Activated gamma-delta T cell treated with anti-CD3 and anti-CD28 coated beads, Interleukin-2, amount 50 U/mL, for 16 hours (primary cell): ENCODE data around the gene TOX4.
"Not testable (repeated sequence)": the region's sequence is repeated elsewhere in the genome, so short reads cannot be mapped to it uniquely, and the experiment has no call there.

Experiments
- DNase-seq: peaks from one replicate; pipeline ENCODE4 v3.0.0-alpha.2; 2020; ENCODE audit warnings: low read depth

TOX4 gene

DNA sequence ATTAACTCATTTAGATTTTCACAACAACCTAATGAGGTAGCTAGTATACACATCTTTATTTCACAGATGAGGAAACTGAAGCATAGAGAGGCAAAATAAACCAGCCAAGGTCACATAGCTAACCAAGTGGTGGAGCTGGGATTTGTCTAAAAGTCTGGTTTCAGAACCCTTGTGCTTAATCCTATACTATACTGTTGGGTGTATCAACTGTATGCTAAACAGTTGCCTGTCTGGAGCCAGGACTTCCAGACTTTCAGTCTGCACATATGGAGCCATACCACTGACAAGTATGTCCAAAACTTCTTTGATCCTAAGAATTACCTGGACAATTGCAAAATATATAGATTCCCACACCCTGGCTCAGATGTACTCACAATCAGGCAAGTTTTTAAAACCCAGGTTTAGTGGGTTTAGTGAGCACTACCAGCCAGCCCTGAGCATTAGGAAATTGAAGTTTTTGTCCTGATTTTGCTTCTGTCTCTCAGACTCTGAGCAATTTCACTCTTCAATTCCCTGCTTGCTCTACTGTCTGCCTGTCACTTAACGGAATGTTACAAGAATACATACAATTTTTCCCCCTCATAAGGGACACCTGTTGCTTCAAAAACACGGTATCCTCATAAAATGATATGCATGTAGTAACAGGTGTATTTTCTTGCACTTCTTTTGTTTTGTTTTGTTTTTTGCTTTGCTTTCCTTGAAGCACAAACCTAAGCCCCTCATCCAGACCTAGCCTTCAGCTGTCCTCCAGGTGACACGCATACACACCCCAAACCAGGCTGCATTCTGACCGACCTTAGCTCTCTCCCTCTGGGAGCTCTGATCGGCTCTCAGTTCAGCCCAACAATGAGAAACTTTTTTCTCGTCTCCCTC is 58.8 kb downstream of the TOX4 start:
- no peak for DNase-seq

DNA sequence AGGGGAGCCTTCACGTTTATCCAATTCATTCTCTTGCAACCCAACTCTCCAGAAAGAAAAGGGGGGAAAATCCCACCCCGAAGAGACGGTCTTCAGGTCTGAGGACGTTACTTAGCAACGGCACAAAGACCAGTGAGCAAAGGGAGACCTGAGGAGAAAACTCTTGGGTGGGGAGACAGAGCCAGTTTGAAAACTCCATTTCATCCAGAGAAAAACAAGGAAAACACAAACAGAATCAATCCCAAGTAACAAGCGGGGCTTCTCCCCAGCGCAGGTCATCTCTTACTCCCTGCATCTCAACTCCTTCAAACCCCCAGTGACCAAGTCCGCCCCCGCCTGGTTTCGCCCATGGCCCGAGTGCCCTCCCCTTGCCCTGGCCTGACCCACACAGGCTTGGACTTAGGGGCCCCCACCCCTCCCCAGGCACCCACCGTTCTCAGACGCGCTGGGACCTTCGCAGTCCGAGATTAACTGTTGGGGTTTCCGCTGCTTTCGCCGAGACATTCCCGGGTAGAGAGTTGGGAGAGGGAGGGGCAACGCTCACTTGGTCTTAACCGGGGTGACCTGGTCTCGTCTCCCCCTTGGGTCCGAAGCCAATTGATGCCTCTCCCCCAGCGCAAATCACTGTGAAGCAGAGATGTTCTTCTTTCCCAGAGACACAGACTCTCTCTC is 59.6 kb downstream of the TOX4 start:
- DNase-seq = no peak

DNA sequence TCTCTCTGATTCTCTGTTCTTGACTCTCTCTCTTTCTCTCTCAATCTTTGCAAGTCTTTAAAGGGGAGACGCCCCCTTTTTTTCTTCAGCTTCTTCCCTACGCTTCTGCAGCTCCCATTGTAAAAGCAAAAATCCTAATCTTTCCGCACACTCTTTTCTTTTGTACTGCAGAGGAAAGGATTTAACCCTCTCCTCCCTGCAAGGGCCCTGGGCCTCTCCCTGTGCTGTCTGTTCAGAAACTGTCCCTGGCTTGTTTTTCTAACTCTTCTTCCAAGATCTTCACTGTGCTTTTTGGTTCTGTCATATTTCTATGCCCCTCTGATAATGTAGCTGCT is 60.1 kb downstream of the TOX4 start:
- DNase-seq = no peak

DNA sequence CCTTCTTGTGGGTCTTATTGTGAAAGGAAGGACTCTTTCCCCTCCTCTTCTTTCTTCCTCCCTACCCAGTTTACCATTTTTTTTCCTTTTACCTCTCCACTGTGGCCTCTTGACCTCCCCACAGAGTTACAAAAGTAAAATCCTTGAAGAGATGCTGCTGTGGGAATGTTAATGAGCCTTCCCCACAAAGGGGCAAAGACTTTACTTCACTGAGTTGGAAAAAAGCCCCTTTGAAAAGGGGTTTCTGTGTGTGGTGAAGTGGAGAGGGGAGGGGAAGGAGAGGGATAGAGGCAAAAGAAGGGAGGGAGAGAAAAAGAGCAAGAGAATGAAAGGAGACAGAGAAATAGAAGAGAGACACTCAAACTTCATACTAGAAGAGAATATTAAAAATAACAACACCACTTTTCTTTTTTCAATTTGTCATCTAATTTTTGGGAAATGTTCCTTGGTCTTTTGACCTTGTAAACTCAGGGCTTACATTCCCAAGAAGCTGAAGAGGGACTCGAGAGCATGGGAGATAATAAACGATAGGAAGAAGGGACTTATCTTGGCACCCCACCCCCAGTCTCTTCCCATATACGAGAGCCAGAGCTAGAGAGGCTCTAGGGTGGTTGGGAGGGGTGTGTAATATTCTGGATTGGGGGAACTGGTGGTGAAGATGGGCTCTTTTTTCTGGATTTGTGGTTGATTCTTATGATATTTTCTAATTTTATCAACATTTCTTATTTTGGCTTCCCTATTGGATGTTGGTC is 62.4 kb downstream of the TOX4 start:
- DNase-seq = no peak

DNA sequence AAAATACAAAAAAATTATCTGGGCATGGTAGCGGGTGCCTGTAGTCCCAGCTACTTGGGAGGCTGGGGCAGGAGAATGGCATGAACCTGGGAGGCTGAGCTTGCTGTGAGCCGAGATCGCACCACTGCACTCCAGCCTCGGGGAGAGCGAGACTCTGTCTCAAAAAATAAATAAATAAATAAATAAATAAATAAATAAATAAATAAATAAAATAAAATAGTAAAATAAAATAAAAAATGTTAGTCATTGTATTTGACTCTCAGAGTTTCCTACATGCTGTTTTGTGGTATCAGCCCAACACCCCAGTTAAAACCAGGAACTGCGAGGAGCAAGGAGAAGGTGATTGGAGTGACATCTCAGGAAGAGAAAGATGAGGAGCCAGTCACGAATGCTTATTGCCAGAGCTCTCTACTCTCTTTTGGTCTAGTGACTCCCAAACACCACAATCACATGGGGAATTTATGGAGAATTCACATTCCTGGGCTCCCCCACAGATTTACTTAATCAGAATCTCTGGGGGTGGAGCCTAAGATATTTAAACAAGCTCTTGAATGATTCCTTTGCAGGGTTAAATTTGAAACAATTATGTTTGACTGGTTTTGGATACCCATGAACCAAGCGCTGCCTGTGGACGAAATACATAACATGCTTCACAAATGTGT is 64.5 kb downstream of the TOX4 start:
- no peak for DNase-seq

DNA sequence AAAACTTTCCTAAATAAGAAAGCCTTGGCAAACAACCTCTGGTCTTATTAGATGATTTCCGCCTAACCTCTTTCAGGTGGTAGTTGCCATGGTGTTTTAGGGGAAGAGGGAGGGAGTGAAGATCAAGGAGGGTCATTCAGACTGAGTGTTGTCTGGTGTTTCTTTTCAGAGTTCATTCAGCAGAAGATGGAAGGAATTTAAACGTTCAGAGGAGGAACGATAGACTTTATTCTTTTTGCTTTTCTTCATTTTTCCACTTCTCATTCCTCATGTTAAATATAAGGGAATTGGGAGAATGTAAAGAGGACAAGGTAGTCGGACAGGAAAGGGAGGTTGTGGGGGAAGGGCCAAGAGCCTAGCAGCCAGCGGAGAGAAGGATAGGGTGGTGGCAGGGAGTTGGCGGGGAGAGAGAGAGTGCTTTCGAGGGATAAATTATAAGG is 66.5 kb downstream of the TOX4 start:
- DNase-seq = no peak

DNA sequence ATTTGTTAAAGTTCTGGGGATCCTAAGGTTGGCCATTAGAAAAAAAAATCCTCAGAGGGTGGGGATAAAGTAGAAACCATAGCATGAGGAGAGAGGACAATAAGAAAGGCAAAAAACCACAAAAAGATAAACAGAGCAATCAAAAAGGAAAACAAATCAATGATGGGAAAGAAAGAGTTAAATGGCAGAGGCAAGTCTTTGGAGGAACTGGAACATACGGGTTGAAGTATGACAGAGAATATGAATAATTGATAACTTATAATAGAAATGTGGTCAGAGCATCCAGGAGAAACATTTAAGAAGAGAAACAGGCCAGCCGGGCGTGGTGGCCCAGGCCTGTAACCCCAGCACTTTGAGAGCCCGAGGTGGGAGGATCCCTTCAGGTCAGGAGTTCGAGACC is 67.0 kb downstream of the TOX4 start:
- DNase-seq = no peak

DNA sequence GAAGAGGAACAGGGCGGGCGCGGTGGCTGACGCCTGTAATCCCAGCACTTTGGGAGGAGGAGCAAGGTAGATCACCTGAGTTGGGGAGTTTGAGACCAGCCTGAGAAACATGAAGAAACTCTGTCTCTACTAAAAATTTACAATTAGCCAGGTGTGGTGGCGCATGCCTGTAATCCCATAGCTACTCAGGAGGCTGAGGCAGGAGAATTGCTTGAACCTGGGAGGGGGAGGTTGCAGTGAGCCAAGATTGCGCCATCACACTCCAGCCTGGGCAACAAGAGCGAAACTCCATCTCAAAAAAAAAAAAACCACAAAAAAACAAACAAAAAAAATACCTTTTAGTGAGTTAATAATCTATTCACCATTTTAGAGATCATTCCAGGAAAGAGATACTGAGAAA is 67.6 kb downstream of the TOX4 start:
- not testable (repeated sequence) for DNase-seq
